GM18873 (cell line): Measurements from ENCODE around the gene PMM1.
"Not testable (repeated sequence)": the region's sequence is repeated elsewhere in the genome, so short reads cannot be mapped to it uniquely, and the experiment has no call there.

Experiments
- ATAC-seq: cut with Tn5 transposase; IDR thresholded peaks from one replicate; pipeline ENCODE4 v1.9.1; 2021; ENCODE audit warnings: mild to moderate bottlenecking, moderate library complexity, moderate number of reproducible peaks; ENCODE audit not compliant: unreplicated experiment, low FRiP score

The PMM1 gene

DNA sequence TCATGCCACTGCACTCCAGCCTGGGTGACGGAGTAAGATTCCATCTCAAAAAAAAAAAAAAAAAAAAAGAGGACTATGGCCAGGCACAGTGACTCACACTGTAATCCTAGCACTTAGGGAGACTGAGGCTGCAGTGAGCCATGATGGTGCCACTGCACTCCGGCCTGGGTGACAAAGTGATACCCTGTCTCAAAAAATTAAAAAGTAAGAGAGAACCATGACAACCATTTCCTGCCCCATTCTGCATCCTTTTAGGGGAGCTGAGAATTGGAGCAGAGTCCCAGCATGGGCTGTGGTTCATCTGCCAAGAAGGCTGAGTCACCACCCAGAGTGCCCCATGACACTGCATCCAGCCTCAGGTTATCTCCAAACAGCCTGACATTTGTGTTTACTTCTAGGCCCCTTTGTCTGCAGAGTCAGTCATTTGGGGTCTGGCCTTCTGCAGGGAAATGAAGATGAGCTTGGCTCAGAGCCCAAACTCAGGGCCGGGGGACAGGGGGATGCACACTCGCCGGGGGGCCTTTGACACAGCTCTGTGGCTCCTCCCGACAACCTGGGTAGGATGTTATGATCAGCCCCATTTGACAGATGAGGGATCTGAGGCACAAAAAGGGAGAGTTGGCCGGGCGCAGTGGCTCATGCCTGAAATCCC lies 24.1 kb downstream of the PMM1 start:
- no peak for ATAC-seq

DNA sequence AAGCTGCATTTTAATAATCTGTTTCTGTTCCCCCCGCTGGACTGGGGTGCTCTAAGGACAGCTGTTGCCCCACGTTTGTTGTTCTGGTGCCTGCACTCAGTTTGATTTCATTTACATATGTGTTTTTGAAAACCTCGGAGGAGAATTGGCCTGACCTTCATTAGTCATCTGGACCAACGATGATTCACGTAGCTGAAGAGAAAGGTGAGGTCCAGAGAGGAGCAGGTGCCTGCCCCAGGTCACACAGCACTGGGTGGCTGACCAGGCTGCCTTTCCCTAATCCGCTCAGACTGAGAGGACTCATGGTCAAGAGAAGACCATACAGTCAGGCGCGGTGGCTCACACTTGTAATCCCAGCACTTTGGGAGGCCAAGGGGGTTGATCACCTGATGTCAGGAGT lies 25.1 kb downstream of the PMM1 start:
- no peak for ATAC-seq

GRCh38 chr22:41563051-41563711 lies 26.5 kb downstream of the PMM1 start:
- no peak for ATAC-seq

GRCh38 chr22:41562461-41562860 lies 27.2 kb downstream of the PMM1 start:
- ATAC-seq, result no peak

DNA sequence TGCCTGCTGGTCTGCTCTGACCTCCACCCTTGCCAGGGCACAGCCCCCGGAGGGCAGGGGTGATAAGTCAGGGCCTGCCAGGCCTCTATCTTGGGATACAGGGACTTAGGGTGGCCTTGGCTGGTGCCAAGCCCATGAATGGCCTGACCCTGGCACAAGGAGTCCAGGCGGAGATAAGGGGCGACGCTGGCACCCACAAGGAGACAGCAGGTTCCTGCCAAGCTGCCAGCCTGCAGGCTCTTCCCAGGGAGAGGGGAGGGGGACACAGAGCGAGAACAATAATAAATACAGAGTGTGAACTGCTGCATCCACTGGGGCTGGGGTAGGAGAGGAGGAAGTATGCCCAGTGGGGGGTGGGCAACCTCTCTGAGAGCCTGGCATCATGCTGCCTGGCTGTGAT lies 27.9 kb downstream of the PMM1 start:
- no peak for ATAC-seq

DNA sequence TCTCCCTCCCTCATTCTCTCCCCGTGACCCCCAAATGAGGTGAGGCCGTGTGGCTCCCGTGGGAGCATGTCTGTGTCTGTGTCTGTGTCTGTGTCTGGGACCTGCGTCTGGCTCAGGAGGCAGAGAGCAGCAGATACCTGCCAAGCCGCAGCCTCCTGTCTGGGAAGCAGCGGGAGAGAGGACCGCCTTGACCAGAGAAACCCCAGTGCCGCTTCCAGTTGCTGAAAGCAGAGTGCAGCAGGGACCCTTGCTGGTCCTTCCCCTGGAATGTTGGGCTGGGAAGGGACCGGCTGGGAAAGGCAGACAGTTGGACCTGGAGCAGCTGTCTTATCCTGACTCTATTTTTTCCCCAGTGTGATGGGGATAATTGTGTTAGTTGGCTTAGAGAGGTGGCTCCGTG lies 28.3 kb downstream of the PMM1 start:
- ATAC-seq, result no peak

DNA sequence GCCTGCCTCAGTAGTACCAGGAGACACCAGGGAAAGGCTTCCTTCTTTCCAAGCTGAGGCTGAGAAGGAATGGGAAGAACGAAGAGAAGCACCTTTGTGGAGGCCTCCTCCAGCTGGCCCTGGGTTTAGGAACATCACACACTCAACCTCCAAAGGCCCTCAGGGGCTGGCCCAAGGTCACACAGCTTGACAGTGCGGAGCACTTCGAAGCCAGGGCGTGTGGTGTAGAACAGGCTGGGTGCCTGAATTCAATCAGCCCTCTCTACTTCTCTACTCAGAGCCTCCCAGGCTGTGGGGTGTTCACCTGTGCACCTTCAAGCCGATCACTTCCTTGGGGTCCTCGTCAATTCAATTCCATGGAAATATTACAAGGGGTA lies 29.6 kb downstream of the PMM1 start:
- no peak for ATAC-seq

- not testable (repeated sequence) for ATAC-seq
Observed at GRCh38 chr22:41558241-41558630, 31.4 kb downstream of the PMM1 start.

GRCh38 chr22:41557401-41558240 lies 32.0 kb downstream of the PMM1 start:
- ATAC-seq, result no peak

DNA sequence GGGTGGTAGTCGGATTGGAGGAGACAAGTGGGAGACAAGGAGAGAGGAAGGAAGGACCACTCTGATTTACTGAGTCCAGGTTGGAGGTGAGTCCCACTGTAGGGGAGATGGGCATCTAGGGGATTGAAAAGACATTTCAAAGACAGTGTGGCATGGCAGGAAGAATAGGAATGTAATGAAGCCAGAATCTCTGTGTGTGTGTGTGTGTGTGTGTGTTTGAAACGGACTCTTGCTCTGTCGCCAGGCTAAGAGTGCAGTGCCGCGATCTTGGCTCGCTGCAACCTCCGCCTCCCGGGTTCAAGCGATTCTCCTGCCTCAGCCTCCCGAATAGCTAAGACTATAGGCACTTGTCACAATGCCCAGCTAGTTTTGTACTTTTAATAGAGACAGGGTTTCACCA lies 33.1 kb downstream of the PMM1 start:
- ATAC-seq, result no peak

GRCh38 chr22:41555325-41555982 lies 34.2 kb downstream of the PMM1 start:
- no peak for ATAC-seq

DNA sequence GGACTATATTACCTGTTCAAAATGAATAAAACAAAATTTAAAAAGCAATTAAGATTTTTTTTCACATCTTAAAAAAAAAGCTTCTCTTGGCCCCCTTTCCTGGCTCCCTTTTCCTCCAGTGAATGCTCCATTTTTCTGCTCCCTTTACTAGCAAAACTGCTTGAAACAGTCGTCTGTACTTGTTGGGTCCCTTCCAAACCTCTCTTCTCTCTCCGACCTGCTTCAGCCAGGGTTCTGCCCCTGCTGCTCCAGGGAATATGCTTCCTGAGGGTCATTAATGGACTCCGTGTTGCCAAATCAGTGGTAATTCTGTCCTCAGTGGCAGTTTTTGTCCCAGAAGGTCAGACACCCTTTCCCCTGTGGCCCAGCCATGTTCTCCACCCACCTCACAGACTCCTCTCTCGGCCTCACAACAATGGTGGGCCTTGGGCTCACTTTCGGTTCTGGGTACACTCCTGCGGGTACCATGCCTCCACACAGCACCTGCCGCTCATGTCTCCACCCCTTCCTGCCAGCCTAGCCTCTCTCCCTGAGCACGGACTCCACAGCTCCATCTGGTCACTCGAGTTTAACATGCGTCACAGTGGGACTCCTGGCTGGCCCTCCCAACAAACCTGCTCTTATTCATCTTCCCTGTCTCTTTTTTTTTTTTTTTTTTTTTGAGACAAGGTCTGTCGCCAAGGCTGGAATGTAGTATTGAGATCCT lies 37.6 kb downstream of the PMM1 start:
- ATAC-seq, result no peak

GRCh38 chr22:41550952-41551491 lies 38.6 kb downstream of the PMM1 start:
- ATAC-seq, result no peak

DNA sequence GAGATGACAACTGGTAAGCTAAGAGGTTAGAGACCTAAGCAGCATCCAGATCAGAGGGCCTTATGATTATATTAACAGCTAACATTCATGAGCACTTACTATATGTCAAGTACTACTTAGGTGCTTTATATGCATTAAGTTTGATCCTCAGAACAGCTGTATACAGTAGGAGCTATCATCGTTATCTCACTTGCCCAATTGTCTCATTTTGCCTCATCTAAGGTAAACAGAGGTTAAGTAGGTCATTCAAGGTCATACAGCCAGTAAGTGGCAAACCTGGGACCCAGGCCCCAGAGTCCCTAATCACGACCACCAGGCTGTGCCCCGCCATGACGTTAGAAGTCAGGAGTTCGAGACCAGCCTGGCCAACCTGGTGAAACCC lies 40.8 kb downstream of the PMM1 start:
- no peak for ATAC-seq

DNA sequence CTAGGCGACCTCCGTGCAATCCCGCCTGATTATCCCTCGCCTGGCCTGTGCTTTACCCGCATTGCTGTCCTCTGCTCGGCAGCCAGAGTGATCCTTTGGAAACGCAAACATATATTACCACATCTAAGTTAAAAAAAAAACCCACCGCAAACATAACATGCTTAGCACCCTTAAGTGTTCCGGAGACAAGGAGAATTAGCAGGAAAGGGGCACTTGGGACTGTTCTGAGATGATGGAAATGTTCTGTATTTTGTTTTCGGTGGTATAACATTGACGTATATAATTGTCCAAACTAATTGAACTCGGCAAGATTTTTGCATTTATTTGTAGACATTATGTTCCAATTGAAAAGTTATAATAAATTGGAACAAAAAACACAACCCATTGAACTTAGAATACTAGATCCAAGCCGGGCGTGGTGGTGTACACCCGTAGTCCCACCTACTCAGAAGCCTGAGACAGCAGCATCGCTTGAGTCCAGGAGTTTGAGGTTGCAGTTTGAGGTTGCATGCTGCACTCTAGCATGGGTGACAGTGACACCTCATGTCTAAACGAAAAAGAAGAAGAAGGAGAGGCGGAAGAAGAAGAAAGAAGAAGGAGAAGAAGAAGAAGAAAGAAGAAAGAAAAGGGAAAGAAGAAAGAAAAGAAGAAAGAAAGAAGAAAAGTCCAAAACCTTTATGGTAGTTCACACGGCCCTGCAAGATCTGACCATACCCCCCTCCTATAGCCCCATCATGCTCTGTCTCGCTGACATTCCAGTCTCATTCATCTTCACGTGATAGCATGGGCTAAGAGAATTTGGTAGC lies 44.8 kb downstream of the PMM1 start:
- peak; percentile 10 for ATAC-seq

- ATAC-seq, result peak; percentile 65
Observed at GRCh38 chr22:41543854-41544670, 45.6 kb downstream of the PMM1 start, which contains the start of gene POLR3H. POLR3H (minus strand) TSS chr22:41544470; CDS start chr22:41544101, 369 bp downstream.

- ATAC-seq, result no peak
Observed at GRCh38 chr22:41542224-41542623, 47.4 kb downstream of the PMM1 start.

- no peak for ATAC-seq
Observed at GRCh38 chr22:41541484-41541883, 48.2 kb downstream of the PMM1 start.
